ENCODE results near the gene CIC.

DNA sequence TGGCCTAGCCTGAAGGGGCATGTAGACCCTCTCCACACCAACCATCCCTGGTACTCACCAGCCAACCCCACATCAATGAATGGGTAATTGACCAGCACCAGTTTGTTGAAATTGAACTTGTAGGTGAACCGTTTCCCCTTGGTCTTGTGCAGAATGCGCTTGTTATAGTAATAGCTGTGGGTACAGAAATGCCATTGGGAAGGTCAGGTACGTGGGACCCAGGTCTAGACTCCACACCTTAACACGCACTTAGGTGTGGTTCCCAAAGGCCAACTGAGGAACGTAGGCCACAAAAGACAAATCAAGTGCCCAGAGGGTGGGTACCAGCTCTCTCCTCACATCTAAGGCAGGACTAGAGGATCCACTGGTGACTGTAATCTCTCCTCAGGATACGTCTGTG is 19.3 kb upstream of the CIC start:
- TF ChIP-seq POLR2A (IDR thresholded peaks at IDR 0.05) (no peak), CTCF (IDR thresholded peaks at IDR 0.05) (no peak)

All from esophagus squamous epithelium (tissue), 4 donors.